ENCODE measurements around the gene PGAP1.

Gene PGAP1

DNA sequence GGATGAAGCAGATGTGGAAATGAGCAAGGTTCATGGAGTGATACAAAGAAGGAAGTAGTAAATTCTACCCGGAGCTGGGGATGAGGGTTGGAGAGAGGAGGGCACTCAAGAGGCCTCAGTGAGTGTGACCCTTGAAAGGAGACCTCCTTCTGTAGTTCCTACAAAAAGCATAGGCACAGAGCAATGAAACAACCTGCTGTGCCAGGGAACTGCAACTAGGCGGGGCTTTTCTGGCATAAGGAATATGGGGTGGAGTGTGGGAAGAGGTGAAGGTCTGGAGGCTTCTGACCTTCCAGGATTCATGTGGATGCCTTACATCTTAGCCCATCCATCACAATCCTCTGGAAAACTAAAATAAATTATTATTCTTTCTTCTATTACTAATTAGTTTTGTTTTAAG, 25.5 kb upstream of the PGAP1 start:
- Histone ChIP-seq H3K27me3 (ENCODE audit: insufficient read depth, insufficient read length) (no peaks in the 10 kb centered on the region), H3K4me1 (ENCODE audit: insufficient read depth, insufficient read length) (peaks cover 3% of the 10 kb centered on the region), H3K36me3 (ENCODE audit: insufficient read depth, insufficient read length, low read length) (no peaks in the 10 kb centered on the region), H3K4me3 (ENCODE audit: insufficient read length, low read depth) (no peak overlapping the region), H3K9ac (ENCODE audit: insufficient read length, low read depth) (no peak overlapping the region), H3K9me3 (ENCODE audit: insufficient read depth, low read length) (peaks cover 4% of the 10 kb centered on the region; the same call in 1 of the 2 replicates)
- no peak for TF ChIP-seq YY1 (IDR thresholded peaks at IDR 0.05; ENCODE audit: insufficient read depth, insufficient read length)
- TF ChIP-seq SUZ12 (IDR thresholded peaks at IDR 0.05; ENCODE audit: extremely low read depth, insufficient read depth, insufficient read length): no peak
- TF ChIP-seq ZNF274 (IDR thresholded peaks at IDR 0.05; ENCODE audit: low read depth, low read length): no peak
- DNase-seq (ENCODE audit: low read depth, low spot score): no peak

DNA sequence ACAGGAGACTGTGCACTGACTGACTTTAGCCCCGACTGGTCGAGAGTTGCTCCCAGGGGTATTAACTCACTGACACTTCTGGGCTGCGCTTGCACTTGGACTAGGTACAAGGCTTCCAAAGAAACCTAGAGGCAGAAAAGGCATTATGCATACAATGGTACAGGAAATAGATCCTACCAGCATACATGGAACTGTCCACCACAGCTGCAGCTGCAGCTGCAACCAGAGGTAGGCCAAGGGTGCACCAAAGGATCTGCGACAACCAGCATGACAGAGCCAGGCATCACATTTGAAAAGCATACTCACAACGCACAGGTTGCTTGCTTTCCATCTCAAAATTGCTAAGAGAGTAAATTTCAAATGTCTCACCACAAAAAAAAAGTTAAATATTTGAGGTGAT, 22.6 kb upstream of the PGAP1 start:
- H3K4me3 ChIP-seq (ENCODE audit: insufficient read length, low read depth): no peak overlapping the region
- peaks cover 2% of the 10 kb centered on the region for H3K4me1 ChIP-seq (ENCODE audit: insufficient read depth, insufficient read length)
- H3K9me3 ChIP-seq (ENCODE audit: insufficient read depth, low read length): peaks cover 4% of the 10 kb centered on the region; the same call in 1 of the 2 replicates
- no peak overlapping the region for H3K9ac ChIP-seq (ENCODE audit: insufficient read length, low read depth)
- TF ChIP-seq SUZ12 (IDR thresholded peaks at IDR 0.05; ENCODE audit: extremely low read depth, insufficient read depth, insufficient read length) (no peak), YY1 (IDR thresholded peaks at IDR 0.05; ENCODE audit: insufficient read depth, insufficient read length) (no peak), ZNF274 (IDR thresholded peaks at IDR 0.05; ENCODE audit: low read depth, low read length) (no peak)
- H3K36me3 ChIP-seq (ENCODE audit: insufficient read depth, insufficient read length, low read length): no peaks in the 10 kb centered on the region
- no peak for DNase-seq (ENCODE audit: low read depth, low spot score)
- no peaks in the 10 kb centered on the region for H3K27me3 ChIP-seq (ENCODE audit: insufficient read depth, insufficient read length)

- Histone ChIP-seq H3K9ac (ENCODE audit: insufficient read length, low read depth) (no peak overlapping the region), H3K9me3 (ENCODE audit: insufficient read depth, low read length) (no peaks in the 10 kb centered on the region), H3K4me1 (ENCODE audit: insufficient read depth, insufficient read length) (no peaks in the 10 kb centered on the region), H3K4me3 (ENCODE audit: insufficient read length, low read depth) (no peak overlapping the region), H3K36me3 (ENCODE audit: insufficient read depth, insufficient read length, low read length) (no peaks in the 10 kb centered on the region), H3K27me3 (ENCODE audit: insufficient read depth, insufficient read length) (no peaks in the 10 kb centered on the region)
- peak; percentile 6 for DNase-seq (ENCODE audit: low read depth, low spot score)
- TF ChIP-seq SUZ12 (IDR thresholded peaks at IDR 0.05; ENCODE audit: extremely low read depth, insufficient read depth, insufficient read length) (no peak), ZNF274 (IDR thresholded peaks at IDR 0.05; ENCODE audit: low read depth, low read length) (no peak), YY1 (IDR thresholded peaks at IDR 0.05; ENCODE audit: insufficient read depth, insufficient read length) (no peak)
Observed at GRCh38 chr2:196944570-196944969, 18.1 kb upstream of the PGAP1 start.

DNA sequence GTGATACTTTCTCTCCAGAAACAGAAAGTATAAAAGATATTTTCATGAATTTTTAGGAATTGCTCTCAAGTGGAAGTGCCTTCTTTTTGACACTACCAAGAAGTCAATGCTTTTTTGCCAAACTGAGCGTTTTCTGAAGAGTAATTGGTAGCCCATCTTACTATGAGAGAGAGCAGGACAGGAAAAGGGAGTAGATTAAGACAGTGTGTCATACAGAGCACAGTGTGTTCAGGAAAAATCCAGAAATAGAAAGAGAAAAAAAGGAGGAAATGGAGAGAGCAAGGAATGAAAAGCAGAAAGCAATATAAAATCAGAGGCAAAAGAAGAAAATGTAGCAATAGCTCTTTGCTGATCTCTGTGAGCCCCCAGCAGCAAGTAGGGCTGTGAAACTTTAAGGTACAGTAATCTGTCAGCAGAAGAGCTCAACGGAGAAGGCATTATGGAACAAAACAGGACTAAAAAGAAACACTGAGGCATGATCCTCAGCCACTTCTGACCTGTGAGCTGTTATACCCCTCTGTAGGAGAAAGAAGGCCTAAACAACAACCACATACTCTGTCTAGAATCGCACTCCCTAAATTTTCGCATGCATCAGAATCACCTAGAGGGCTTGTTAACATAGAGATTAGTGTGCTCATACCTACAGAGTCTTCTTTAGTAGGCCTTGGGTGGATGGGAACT, 15.0 kb upstream of the PGAP1 start:
- no peak overlapping the region for H3K4me3 ChIP-seq (ENCODE audit: insufficient read length, low read depth)
- no peaks in the 10 kb centered on the region for H3K9me3 ChIP-seq (ENCODE audit: insufficient read depth, low read length)
- H3K36me3 ChIP-seq (ENCODE audit: insufficient read depth, insufficient read length, low read length): no peaks in the 10 kb centered on the region
- no peak for TF ChIP-seq ZNF274 (IDR thresholded peaks at IDR 0.05; ENCODE audit: low read depth, low read length)
- TF ChIP-seq SUZ12 (IDR thresholded peaks at IDR 0.05; ENCODE audit: extremely low read depth, insufficient read depth, insufficient read length): no peak
- no peak for TF ChIP-seq YY1 (IDR thresholded peaks at IDR 0.05; ENCODE audit: insufficient read depth, insufficient read length)
- H3K4me1 ChIP-seq (ENCODE audit: insufficient read depth, insufficient read length): no peaks in the 10 kb centered on the region
- H3K9ac ChIP-seq (ENCODE audit: insufficient read length, low read depth): no peak overlapping the region
- no peaks in the 10 kb centered on the region for H3K27me3 ChIP-seq (ENCODE audit: insufficient read depth, insufficient read length)
- DNase-seq (ENCODE audit: low read depth, low spot score): no peak

DNA sequence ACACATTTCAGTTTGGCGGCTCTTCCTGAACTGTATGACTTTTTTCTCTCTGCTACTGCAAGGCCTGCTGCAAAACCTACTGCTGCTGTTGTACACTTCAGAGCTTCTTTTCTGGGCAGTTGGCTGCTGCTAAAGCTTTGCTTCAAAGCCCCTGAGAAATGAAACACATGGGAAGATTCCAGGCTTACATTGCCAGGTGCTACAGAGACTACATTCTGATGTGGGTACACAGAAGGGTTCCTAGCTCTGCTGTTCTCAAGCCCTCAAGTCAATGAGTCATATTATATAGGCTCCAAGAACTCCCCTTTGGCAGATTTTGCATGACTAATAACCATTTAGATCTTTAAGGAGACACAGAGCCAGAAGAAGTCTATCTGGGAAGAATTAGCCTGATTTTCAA, 12.9 kb upstream of the PGAP1 start:
- no peak for DNase-seq (ENCODE audit: low read depth, low spot score)
- Histone ChIP-seq H3K9me3 (ENCODE audit: insufficient read depth, low read length) (no peaks in the 10 kb centered on the region), H3K4me1 (ENCODE audit: insufficient read depth, insufficient read length) (no peaks in the 10 kb centered on the region), H3K4me3 (ENCODE audit: insufficient read length, low read depth) (no peak overlapping the region), H3K36me3 (ENCODE audit: insufficient read depth, insufficient read length, low read length) (no peaks in the 10 kb centered on the region), H3K9ac (ENCODE audit: insufficient read length, low read depth) (no peak overlapping the region), H3K27me3 (ENCODE audit: insufficient read depth, insufficient read length) (no peaks in the 10 kb centered on the region)
- TF ChIP-seq ZNF274 (IDR thresholded peaks at IDR 0.05; ENCODE audit: low read depth, low read length): no peak
- TF ChIP-seq SUZ12 (IDR thresholded peaks at IDR 0.05; ENCODE audit: extremely low read depth, insufficient read depth, insufficient read length): no peak

DNA sequence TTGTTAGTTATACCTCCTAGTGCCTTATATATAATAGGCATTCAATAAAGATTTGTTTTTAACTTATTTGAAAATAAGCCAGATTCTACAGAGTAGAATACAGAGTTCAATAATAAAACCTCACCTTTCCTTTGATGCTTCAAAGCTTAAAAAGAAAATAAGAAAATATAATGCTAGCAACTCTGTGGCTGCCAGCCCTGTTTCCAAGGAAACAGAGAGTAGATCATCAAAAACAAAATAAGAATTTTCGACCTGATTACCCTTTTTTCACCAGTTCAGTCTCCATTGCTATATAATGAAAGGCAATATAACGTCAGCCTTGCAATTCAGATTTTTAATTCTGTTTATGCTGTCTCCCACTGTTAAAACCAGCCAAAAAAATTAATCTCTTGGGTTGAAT, 8.9 kb upstream of the PGAP1 start:
- TF ChIP-seq YY1 (IDR thresholded peaks at IDR 0.05; ENCODE audit: insufficient read depth, insufficient read length): no peak
- TF ChIP-seq SUZ12 (IDR thresholded peaks at IDR 0.05; ENCODE audit: extremely low read depth, insufficient read depth, insufficient read length): no peak
- TF ChIP-seq ZNF274 (IDR thresholded peaks at IDR 0.05; ENCODE audit: low read depth, low read length): no peak
- no peaks in the 10 kb centered on the region for H3K9me3 ChIP-seq (ENCODE audit: insufficient read depth, low read length)
- no peak overlapping the region for H3K9ac ChIP-seq (ENCODE audit: insufficient read length, low read depth)
- H3K4me1 ChIP-seq (ENCODE audit: insufficient read depth, insufficient read length): no peaks in the 10 kb centered on the region
- no peaks in the 10 kb centered on the region for H3K27me3 ChIP-seq (ENCODE audit: insufficient read depth, insufficient read length)
- no peak for DNase-seq (ENCODE audit: low read depth, low spot score)
- no peak overlapping the region for H3K4me3 ChIP-seq (ENCODE audit: insufficient read length, low read depth)
- H3K36me3 ChIP-seq (ENCODE audit: insufficient read depth, insufficient read length, low read length): no peaks in the 10 kb centered on the region

GRCh38 chr2:196934672-196935071, 8.2 kb upstream of the PGAP1 start:
- no peak for DNase-seq (ENCODE audit: low read depth, low spot score)
- no peaks in the 10 kb centered on the region for H3K27me3 ChIP-seq (ENCODE audit: insufficient read depth, insufficient read length)
- H3K9ac ChIP-seq (ENCODE audit: insufficient read length, low read depth): no peak overlapping the region
- no peaks in the 10 kb centered on the region for H3K4me1 ChIP-seq (ENCODE audit: insufficient read depth, insufficient read length)
- no peak overlapping the region for H3K4me3 ChIP-seq (ENCODE audit: insufficient read length, low read depth)
- no peaks in the 10 kb centered on the region for H3K9me3 ChIP-seq (ENCODE audit: insufficient read depth, low read length)
- TF ChIP-seq ZNF274 (IDR thresholded peaks at IDR 0.05; ENCODE audit: low read depth, low read length) (no peak), YY1 (IDR thresholded peaks at IDR 0.05; ENCODE audit: insufficient read depth, insufficient read length) (no peak), SUZ12 (IDR thresholded peaks at IDR 0.05; ENCODE audit: extremely low read depth, insufficient read depth, insufficient read length) (no peak)
- H3K36me3 ChIP-seq (ENCODE audit: insufficient read depth, insufficient read length, low read length): no peaks in the 10 kb centered on the region
